ENCODE results near the gene EARS2. TPM values are rescaled to one million over a fixed set of nuclear protein-coding genes. Genes with fewer than 3 reads are reported as not detected.

The EARS2 gene
- total RNA-seq, 4 donors from 2014 or later: 18.0 to 81.8 (median 39.5) TPM

DNA sequence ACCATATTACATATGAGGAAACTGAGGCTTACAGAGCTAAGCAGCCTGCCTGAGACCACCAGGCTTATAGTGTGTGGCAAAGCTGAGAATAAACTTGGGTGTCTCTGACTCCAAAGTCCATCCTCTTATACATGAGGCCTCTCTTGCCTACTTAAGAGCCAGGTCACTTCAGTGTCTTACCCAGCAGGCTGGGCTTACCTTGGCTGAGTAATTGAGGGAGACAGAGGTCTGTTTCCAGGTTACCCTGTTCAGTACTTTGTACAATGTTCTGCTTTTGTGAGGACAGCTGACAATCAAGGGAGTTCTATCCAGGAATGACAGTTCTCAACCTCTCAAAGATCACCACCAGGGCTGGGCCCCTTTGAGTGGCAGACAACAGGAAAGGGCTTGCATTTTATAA lies 24.6 kb upstream of the EARS2 start:
- no peak for DNase-seq
- Histone ChIP-seq H3K27ac (no peak overlapping the region), H3K9me3 (no peaks in the 10 kb centered on the region), H3K36me3 (no peaks in the 10 kb centered on the region), H3K4me3 (no peak overlapping the region), H3K27me3 (no peaks in the 10 kb centered on the region), H3K4me1 (no peaks in the 10 kb centered on the region)
- intact Hi-C loops (cut with DNase I; ENCODE audit: low total_unique reads): no loop called here
- TF ChIP-seq, protein P1, sequence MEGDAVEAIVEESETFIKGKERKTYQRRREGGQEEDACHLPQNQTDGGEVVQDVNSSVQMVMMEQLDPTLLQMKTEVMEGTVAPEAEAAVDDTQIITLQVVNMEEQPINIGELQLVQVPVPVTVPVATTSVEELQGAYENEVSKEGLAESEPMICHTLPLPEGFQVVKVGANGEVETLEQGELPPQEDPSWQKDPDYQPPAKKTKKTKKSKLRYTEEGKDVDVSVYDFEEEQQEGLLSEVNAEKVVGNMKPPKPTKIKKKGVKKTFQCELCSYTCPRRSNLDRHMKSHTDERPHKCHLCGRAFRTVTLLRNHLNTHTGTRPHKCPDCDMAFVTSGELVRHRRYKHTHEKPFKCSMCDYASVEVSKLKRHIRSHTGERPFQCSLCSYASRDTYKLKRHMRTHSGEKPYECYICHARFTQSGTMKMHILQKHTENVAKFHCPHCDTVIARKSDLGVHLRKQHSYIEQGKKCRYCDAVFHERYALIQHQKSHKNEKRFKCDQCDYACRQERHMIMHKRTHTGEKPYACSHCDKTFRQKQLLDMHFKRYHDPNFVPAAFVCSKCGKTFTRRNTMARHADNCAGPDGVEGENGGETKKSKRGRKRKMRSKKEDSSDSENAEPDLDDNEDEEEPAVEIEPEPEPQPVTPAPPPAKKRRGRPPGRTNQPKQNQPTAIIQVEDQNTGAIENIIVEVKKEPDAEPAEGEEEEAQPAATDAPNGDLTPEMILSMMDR (IDR thresholded peaks at IDR 0.05): no peak
- TF ChIP-seq POLR2A (IDR thresholded peaks at IDR 0.05): no peak

DNA sequence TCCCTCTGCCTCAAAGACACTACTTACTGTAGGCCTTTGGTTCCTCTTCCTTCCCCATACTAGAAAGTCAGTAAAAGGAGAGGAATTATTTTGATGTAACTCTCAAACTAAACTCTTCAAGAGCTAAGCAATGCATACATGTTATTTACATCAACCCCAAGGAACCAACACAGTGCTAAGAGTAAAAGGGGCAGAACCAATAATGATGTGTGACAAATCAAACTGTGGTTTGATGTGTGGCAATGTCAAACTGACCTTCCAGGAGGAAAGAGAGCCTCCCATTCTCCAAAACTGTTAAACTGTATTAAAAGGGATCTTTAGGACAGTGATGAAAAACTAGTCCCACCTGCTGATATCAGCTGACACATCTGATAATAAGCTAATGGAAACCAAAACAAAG lies 23.2 kb upstream of the EARS2 start:
- Histone ChIP-seq H3K4me1 (no peaks in the 10 kb centered on the region), H3K9me3 (no peaks in the 10 kb centered on the region), H3K27me3 (no peaks in the 10 kb centered on the region), H3K36me3 (no peaks in the 10 kb centered on the region), H3K27ac (no peak overlapping the region), H3K4me3 (no peak overlapping the region)
- intact Hi-C loops (cut with DNase I; ENCODE audit: low total_unique reads): no loop called here
- no peak for DNase-seq
- TF ChIP-seq, protein P1 (IDR thresholded peaks at IDR 0.05): no peak
- no peak for TF ChIP-seq POLR2A (IDR thresholded peaks at IDR 0.05)

DNA sequence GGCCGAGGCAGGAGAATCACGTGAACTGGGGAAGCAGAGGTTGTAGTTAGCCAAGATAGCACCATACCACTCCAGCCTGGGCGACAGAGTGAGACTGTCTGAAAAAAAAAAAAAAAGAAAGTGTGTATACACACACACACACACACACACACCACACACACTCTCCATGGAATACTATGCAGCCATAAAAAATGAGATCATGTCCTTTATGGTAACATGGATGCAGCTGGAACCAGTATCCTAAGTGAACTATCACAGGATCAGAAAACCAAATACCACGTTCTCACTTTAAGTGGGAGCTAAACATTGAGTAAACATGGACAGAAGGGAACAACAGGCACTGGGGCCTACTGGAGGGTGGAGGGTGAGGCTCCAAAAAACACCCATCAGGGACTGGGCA lies 22.2 kb upstream of the EARS2 start:
- H3K9me3 ChIP-seq: no peaks in the 10 kb centered on the region
- H3K36me3 ChIP-seq: no peaks in the 10 kb centered on the region
- intact Hi-C loops (cut with DNase I; ENCODE audit: low total_unique reads): no loop called here
- H3K27me3 ChIP-seq: no peaks in the 10 kb centered on the region
- no peak overlapping the region for H3K27ac ChIP-seq
- TF ChIP-seq, protein P1 (IDR thresholded peaks at IDR 0.05): no peak
- TF ChIP-seq POLR2A (IDR thresholded peaks at IDR 0.05): no peak
- no peaks in the 10 kb centered on the region for H3K4me1 ChIP-seq
- H3K4me3 ChIP-seq: no peak overlapping the region
- no peak for DNase-seq

DNA sequence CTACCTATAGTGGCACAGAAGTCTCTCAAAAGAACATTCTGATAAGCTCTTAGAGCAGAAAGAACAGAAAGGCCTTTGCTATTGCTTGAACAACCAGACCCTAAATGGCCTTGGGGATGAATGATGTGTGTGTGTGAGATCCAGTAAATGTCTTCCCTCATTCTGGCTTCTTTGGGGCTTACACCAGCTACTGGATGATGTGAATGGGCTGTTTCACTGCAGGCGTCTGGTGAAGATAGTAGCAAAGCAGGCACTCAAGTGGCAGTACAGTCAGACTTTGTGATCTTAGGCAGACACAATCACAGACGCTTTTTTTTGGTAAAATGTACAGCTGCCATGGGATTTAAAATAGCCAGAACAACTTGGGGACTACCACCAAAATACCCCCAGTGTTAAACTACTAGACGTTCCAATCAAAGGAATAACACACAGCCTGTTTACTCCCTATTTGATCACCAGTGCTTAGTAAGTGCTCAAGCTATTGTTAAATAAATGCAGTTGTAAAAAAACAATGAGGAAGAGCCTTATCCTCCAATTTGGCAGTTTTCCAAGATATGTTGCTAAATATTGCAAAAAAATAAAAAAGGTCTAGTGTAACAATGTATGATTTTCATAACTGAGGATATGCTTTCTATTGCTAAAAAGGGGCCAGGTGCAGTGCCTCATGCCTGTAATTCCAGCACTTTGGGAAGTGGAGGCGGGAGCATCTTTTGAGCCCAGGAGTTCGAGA lies 21.1 kb upstream of the EARS2 start:
- Histone ChIP-seq H3K4me1 (no peaks in the 10 kb centered on the region), H3K27me3 (no peaks in the 10 kb centered on the region), H3K27ac (no peak overlapping the region), H3K9me3 (no peaks in the 10 kb centered on the region), H3K36me3 (no peaks in the 10 kb centered on the region), H3K4me3 (no peak overlapping the region)
- no peak for DNase-seq
- no peak for TF ChIP-seq POLR2A (IDR thresholded peaks at IDR 0.05)
- TF ChIP-seq, protein P1 (IDR thresholded peaks at IDR 0.05): no peak
- intact Hi-C loops (cut with DNase I; ENCODE audit: low total_unique reads): no loop called here

DNA sequence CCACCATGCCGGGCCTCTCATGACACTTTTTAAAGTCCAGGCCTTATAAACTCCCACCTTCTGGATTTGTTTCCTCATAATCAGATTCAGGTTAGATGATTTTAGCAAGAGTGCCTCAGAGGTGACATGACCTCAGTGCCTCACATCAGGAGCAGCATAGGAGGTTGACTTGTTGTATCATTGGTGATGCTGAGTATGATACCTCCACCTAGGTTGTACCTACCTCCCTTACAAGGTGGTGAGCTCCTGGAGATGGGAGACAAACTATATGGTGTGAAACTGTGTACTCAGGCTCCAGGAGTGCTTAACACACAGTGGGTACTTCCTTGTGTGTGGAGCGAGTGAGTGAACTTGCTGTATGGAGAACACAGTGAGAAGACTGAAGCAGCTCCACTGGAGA lies 20.3 kb upstream of the EARS2 start:
- Histone ChIP-seq H3K9me3 (no peaks in the 10 kb centered on the region), H3K4me1 (no peaks in the 10 kb centered on the region), H3K36me3 (no peaks in the 10 kb centered on the region), H3K4me3 (no peak overlapping the region), H3K27me3 (no peaks in the 10 kb centered on the region), H3K27ac (no peak overlapping the region)
- TF ChIP-seq POLR2A (IDR thresholded peaks at IDR 0.05): no peak
- TF ChIP-seq, protein P1 (IDR thresholded peaks at IDR 0.05): no peak
- intact Hi-C loops (cut with DNase I; ENCODE audit: low total_unique reads): no loop called here
- DNase-seq: no peak
